Hepatocyte (in vitro differentiated cells): ENCODE measurements around the gene ARIH2. TPM values are rescaled to one million over a fixed set of nuclear protein-coding genes. Genes with fewer than 3 reads are reported as not detected.

ENCODE experiments used
- DNase-seq: peaks from one replicate; pipeline ENCODE4 v3.0.0-alpha.2; 2016; ENCODE audit warnings: low spot score
- H2AFZ ChIP-seq: fragments of 200-600 bp; sonication (generic); 2 replicates; pipeline ENCODE4 v1.6.0; 2016; ENCODE audit warnings: antibody characterized with exemption, mild to moderate bottlenecking
- H3K27ac ChIP-seq: fragments of 200-600 bp; sonication (generic); 2 replicates; pipeline ENCODE4 v1.5.1; 2016; ENCODE audit warnings: mild to moderate bottlenecking
- H3K27me3 ChIP-seq: fragments of 200-600 bp; sonication (generic); 2 replicates; pipeline ENCODE4 v1.6.1; 2016
- H3K36me3 ChIP-seq: fragments of 200-600 bp; sonication (generic); replicated peaks from 2 replicates; pipeline ENCODE4 v1.5.1; 2016; ENCODE audit warnings: low read depth; ENCODE audit not compliant: insufficient read depth
- H3K4me1 ChIP-seq: fragments of 200-600 bp; sonication (generic); 2 replicates; pipeline ENCODE4 v1.5.1; 2016; ENCODE audit warnings: mild to moderate bottlenecking, moderate library complexity; ENCODE audit not compliant: insufficient read depth
- H3K4me2 ChIP-seq: fragments of 200-600 bp; sonication (generic); 2 replicates; pipeline ENCODE4 v1.6.0; 2016
- H3K4me3 ChIP-seq: fragments of 200-600 bp; sonication (generic); 2 replicates; pipeline ENCODE4 v1.5.1; 2016; ENCODE audit warnings: mild to moderate bottlenecking
- H3K79me2 ChIP-seq: fragments of 200-600 bp; sonication (generic); 2 replicates; pipeline ENCODE4 v1.6.0; 2017; ENCODE audit warnings: mild to moderate bottlenecking
- H3K9me2 ChIP-seq: fragments of 200-600 bp; sonication (generic); replicated peaks from 2 replicates; pipeline ENCODE4 v1.6.0; 2017; ENCODE audit warnings: mild to moderate bottlenecking; ENCODE audit not compliant: insufficient read depth
- H3K9me3 ChIP-seq: fragments of 200-600 bp; sonication (generic); 2 replicates; pipeline ENCODE4 v1.5.1; 2016; ENCODE audit warnings: low read depth, mild to moderate bottlenecking
- H4K20me1 ChIP-seq: fragments of 200-600 bp; sonication (generic); 2 replicates; pipeline ENCODE4 v1.6.0; 2016; ENCODE audit warnings: mild to moderate bottlenecking; ENCODE audit not compliant: insufficient read depth, poor library complexity, severe bottlenecking
- EZH2 ChIP-seq: fragments of 200-600 bp; sonication (generic); IDR thresholded peaks from 2 replicates; pipeline ENCODE4 v1.6.1; 2016; ENCODE audit warnings: antibody characterized with exemption, mild to moderate bottlenecking, borderline replicate concordance
- EZH2phosphoT487 ChIP-seq: fragments of 200-600 bp; sonication (generic); IDR thresholded peaks from one replicate; pipeline ENCODE4 v1.6.1; 2018; ENCODE audit warnings: antibody characterized with exemption, mild to moderate bottlenecking, low read depth, moderate library complexity; ENCODE audit not compliant: unreplicated experiment, severe bottlenecking
- WGBS: methylation state at CpG from one replicate; pipeline ENCODE4 v1.1.6; 2016; ENCODE audit warnings: low lambda C conversion rate; ENCODE audit errors: missing lambda C conversion rate; 5-methylcytosine and 5-hydroxymethylcytosine counted together
- polyA plus RNA-seq: library from polyadenylated mRNA; unstranded; fragments of >200 nt; fragmentation: Nextera tagmentation; extraction: Ambion mirVana; gene quantifications from 2 replicates; pipeline ENCODE4 v1.2.1, GENCODE V29; 2016
- total RNA-seq: library from RNA; depleted of rRNA; stranded (reverse); fragments of >200 nt; gene quantifications from 2 replicates; pipeline ENCODE4 v1.2.3, GENCODE V29; 2014
- TF ChIP-seq, protein P1 (sequence below): fragments of 200-600 bp; sonication (generic); IDR thresholded peaks from 2 replicates; pipeline ENCODE4 v1.5.1; 2016; ENCODE audit warnings: antibody characterized with exemption, mild to moderate bottlenecking; ENCODE audit not compliant: poor library complexity

The ARIH2 gene
- total RNA-seq: 58.7 and 60.9 TPM in 2 replicates
- 41.7 and 45.3 TPM in 2 replicates for polyA plus RNA-seq

DNA sequence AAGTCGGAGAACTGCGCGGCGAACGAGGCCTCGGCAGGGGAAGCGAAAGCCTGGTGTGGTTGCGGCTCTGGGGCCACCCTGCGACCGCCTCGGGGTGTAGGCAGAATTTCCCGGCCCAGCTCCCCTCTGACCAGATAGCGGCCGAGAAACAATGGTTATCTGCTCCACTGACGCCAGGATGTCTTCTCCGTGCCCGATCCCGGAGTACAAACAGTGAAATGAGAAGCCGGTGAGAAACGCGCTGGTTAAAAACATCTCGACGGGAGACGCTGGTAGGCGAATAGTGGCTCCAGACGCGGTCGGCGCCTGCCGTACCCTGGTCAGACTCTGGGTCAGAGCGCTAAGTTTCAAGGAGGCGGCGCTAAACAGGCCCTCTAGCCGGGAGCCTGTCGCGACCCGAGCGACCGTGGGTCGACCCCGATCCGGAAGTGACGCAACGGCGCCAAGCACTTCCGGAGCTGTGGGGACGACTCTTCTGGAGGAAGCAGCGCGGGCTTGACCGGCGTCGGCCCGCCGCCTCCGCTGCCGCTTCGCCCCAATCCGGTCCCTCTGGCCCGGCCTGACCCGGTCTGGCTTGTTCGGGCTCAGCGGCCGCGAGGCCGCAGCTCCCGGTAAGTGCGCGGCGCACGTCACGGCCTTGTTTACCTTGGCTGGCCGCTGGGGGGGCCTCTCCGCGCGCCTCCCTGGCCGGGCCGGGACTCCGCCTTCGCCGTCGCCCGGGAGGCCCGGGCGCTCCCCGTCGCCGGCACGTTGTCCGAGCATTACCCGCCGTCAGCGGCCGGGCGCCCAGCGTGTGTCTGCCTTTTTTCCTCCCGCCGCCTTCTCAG lies at the start of gene ARIH2:
TSS of gene ARIH2 (plus strand) at position 455 of the 827 bp plus-strand sequence. CDS start 8,717 bp downstream, outside the sequence.
- WGBS: 1% methylated on average over 86 of the region's 97 CpGs
- TF ChIP-seq EZH2 (no peak), EZH2phosphoT487 (no peak)
- TF ChIP-seq, protein P1, sequence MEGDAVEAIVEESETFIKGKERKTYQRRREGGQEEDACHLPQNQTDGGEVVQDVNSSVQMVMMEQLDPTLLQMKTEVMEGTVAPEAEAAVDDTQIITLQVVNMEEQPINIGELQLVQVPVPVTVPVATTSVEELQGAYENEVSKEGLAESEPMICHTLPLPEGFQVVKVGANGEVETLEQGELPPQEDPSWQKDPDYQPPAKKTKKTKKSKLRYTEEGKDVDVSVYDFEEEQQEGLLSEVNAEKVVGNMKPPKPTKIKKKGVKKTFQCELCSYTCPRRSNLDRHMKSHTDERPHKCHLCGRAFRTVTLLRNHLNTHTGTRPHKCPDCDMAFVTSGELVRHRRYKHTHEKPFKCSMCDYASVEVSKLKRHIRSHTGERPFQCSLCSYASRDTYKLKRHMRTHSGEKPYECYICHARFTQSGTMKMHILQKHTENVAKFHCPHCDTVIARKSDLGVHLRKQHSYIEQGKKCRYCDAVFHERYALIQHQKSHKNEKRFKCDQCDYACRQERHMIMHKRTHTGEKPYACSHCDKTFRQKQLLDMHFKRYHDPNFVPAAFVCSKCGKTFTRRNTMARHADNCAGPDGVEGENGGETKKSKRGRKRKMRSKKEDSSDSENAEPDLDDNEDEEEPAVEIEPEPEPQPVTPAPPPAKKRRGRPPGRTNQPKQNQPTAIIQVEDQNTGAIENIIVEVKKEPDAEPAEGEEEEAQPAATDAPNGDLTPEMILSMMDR: no peak
- no peaks in the 10 kb centered on the region for H3K27me3 ChIP-seq
- H3K36me3 ChIP-seq: no peaks in the 10 kb centered on the region
- no peaks in the 10 kb centered on the region for H3K9me3 ChIP-seq
- H3K27ac ChIP-seq: peak within 1 kb of the TSS; percentile 95
- H3K4me3 ChIP-seq: peak within 1 kb of the TSS; percentile 61
- no peaks in the 10 kb centered on the region for H3K9me2 ChIP-seq
- peak within 1 kb of the TSS; percentile 85 for H3K4me2 ChIP-seq
- peaks cover 11% of the 10 kb centered on the region for H3K4me1 ChIP-seq
- DNase-seq: peak; percentile 96
- H2AFZ ChIP-seq: peak within 1 kb of the TSS; percentile 70
- H4K20me1 ChIP-seq: peaks cover 17% of the 10 kb centered on the region
- H3K79me2 ChIP-seq: peaks cover 60% of the 10 kb centered on the region

DNA sequence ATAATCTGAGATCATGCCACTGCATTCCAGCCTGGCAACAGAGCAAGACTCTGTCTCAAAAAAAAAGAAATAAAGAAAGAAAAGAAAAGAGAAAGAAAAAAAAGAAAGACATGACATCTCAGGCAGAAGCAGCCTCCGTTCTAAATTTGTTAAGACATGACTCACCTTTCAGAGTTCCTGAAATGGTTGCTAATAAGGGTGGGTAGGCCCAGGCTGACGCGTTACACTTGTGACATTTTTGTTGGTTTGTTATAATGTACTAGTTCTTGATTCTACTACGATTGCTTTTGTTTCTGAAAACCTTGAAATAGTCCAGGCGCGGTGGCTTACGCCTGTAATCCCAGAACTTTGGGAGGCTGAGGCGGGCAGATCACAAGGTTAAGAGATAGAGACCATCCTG lies 41.0 kb upstream of the ARIH2 start:
- no peaks in the 10 kb centered on the region for H4K20me1 ChIP-seq
- DNase-seq: no peak
- H3K4me2 ChIP-seq: no peak overlapping the region
- H3K79me2 ChIP-seq: peaks cover 2% of the 10 kb centered on the region
- TF ChIP-seq EZH2phosphoT487: no peak
- TF ChIP-seq, protein P1: no peak
- TF ChIP-seq EZH2: no peak
- H3K27me3 ChIP-seq: no peaks in the 10 kb centered on the region
- H3K9me3 ChIP-seq: no peaks in the 10 kb centered on the region
- no peak overlapping the region for H3K4me3 ChIP-seq
- H2AFZ ChIP-seq: no peak overlapping the region
- no peaks in the 10 kb centered on the region for H3K4me1 ChIP-seq
- H3K36me3 ChIP-seq: no peaks in the 10 kb centered on the region
- 96% methylated on average over 8 of the region's 8 CpGs for WGBS
- H3K27ac ChIP-seq: no peak overlapping the region
- H3K9me2 ChIP-seq: no peaks in the 10 kb centered on the region

DNA sequence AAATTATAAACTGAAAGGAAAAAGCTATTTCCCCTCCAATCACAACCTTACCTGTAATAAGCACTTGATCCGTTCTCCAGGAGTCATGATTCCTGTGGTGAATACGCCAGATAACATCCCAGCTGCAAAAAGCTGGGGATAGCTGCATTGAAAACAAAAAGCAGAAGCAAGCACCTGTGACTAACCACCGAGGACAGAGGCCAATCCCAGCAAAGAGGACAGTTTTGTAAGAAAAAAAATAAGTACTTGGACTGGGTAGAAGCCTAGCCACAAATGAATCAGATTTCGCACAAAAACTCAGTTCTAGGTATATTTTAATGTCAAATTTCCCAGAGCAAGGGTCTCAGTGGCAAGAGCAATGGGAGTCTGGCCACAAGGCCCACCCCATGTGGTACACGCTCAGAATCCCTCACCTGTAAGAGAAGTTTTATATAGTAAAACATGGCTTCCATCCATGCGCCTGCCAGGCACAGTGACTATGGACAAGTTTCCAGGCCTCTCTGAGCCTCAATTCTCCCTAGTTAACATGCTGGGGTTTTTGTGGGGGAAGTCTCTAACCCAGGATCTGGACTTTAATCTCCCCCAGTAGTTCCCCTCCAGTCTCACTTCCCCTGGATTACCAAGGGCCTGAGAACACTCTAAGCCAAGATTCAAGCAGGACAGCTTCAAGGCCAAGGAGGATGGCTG lies 39.2 kb upstream of the ARIH2 start:
- no peaks in the 10 kb centered on the region for H3K27me3 ChIP-seq
- TF ChIP-seq EZH2phosphoT487 (no peak), EZH2 (no peak)
- TF ChIP-seq, protein P1: no peak
- no peak overlapping the region for H3K4me2 ChIP-seq
- no peak overlapping the region for H3K27ac ChIP-seq
- no peaks in the 10 kb centered on the region for H3K4me1 ChIP-seq
- peaks cover 2% of the 10 kb centered on the region for H3K79me2 ChIP-seq
- H2AFZ ChIP-seq: no peak overlapping the region
- no peaks in the 10 kb centered on the region for H4K20me1 ChIP-seq
- 92% methylated on average over 6 of the region's 6 CpGs for WGBS
- no peaks in the 10 kb centered on the region for H3K9me2 ChIP-seq
- H3K4me3 ChIP-seq: no peak overlapping the region
- no peak for DNase-seq
- H3K36me3 ChIP-seq: no peaks in the 10 kb centered on the region
- no peaks in the 10 kb centered on the region for H3K9me3 ChIP-seq
